ENCODE data around the gene LYPD4. TPM values are rescaled to one million over a fixed set of nuclear protein-coding genes. Genes with fewer than 3 reads are reported as not detected.

The LYPD4 gene
- polyA plus RNA-seq, 1 donor (not counting 4 experiments of a cell fraction or from before 2014, with no cell fraction given) = not detected

DNA sequence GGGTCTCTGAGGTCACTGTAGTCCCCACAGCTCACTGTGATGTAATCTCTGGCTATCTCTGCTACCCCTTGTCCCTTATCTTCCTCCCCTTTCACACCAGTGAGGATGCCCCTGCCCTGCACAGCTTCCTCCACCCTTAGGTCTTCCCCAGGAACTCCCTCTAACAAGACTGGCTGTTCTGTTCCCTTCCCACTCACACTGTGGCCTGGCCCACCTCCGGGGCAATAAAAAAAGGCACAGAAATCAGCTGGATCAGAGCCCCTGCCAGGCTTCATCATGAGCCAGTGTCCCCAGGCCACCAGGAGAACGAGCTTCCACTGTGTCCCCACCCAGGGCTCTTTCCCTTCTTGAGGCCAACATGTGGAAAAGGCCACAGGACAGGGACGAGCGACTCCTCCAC, 43.5 kb downstream of the LYPD4 start:
- no peak overlapping the region for H2AFZ ChIP-seq (ENCODE audit: control insufficient read depth, low read length)
- no peak overlapping the region for H3K27ac ChIP-seq (ENCODE audit: control insufficient read depth, insufficient read depth, low read length)
- FAIRE-seq (no peak), DNase-seq (ENCODE audit: low read depth, low spot score) (no peak)
- no peaks in the 10 kb centered on the region for H3K79me2 ChIP-seq (ENCODE audit: control insufficient read depth, insufficient read depth, low read length)
- H3K9ac ChIP-seq (ENCODE audit: control insufficient read depth, extremely low read depth, insufficient read depth, low read length) = no peak overlapping the region
- no peaks in the 10 kb centered on the region for H4K20me1 ChIP-seq (ENCODE audit: control insufficient read depth, extremely low read depth, insufficient read depth, low read length)
- TF ChIP-seq EZH2 (IDR thresholded peaks at IDR 0.05; ENCODE audit: low read length) = no peak
- TF ChIP-seq, protein P1, sequence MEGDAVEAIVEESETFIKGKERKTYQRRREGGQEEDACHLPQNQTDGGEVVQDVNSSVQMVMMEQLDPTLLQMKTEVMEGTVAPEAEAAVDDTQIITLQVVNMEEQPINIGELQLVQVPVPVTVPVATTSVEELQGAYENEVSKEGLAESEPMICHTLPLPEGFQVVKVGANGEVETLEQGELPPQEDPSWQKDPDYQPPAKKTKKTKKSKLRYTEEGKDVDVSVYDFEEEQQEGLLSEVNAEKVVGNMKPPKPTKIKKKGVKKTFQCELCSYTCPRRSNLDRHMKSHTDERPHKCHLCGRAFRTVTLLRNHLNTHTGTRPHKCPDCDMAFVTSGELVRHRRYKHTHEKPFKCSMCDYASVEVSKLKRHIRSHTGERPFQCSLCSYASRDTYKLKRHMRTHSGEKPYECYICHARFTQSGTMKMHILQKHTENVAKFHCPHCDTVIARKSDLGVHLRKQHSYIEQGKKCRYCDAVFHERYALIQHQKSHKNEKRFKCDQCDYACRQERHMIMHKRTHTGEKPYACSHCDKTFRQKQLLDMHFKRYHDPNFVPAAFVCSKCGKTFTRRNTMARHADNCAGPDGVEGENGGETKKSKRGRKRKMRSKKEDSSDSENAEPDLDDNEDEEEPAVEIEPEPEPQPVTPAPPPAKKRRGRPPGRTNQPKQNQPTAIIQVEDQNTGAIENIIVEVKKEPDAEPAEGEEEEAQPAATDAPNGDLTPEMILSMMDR (optimal IDR thresholded peaks at IDR 0.05 in 1 of 3, IDR thresholded peaks at IDR 0.05 in 1 of 3, conservative IDR thresholded peaks at IDR 0.05 in 1 of 3; ENCODE audit: extremely low read depth in 1 of 3, insufficient read depth in 2 of 3, low read length in 3 of 3) = no peak
- H3K9me3 ChIP-seq (ENCODE audit: control insufficient read depth, low read depth, low read length) = no peaks in the 10 kb centered on the region
- no peaks in the 10 kb centered on the region for H3K36me3 ChIP-seq (ENCODE audit: control insufficient read depth in 2 of 2, extremely low read depth in 1 of 2, insufficient read depth in 2 of 2, low read length in 2 of 2)
- no peaks in the 10 kb centered on the region for H3K9me1 ChIP-seq (ENCODE audit: control insufficient read depth, extremely low read depth, insufficient read depth, low read length)
- peaks cover 5% of the 10 kb centered on the region for H3K27me3 ChIP-seq (ENCODE audit: control insufficient read depth, extremely low read depth, insufficient read depth, low read length)
- H3K4me3 ChIP-seq (ENCODE audit: control insufficient read depth in 2 of 3, extremely low read depth in 1 of 3, insufficient read depth in 2 of 3, low read depth in 1 of 3, low read length in 3 of 3) = no peak overlapping the region
- dilution Hi-C loops (cut with MboI; ENCODE audit: extremely low pct_ligation_motif_present, low sequenced_read_pairs) = no loop called here
- H3K4me1 ChIP-seq (ENCODE audit: control insufficient read depth, extremely low read depth, insufficient read depth, low read length) = no peaks in the 10 kb centered on the region
- no peak overlapping the region for H3K4me2 ChIP-seq (ENCODE audit: control insufficient read depth, extremely low read depth, insufficient read depth, low read depth, low read length)

DNA sequence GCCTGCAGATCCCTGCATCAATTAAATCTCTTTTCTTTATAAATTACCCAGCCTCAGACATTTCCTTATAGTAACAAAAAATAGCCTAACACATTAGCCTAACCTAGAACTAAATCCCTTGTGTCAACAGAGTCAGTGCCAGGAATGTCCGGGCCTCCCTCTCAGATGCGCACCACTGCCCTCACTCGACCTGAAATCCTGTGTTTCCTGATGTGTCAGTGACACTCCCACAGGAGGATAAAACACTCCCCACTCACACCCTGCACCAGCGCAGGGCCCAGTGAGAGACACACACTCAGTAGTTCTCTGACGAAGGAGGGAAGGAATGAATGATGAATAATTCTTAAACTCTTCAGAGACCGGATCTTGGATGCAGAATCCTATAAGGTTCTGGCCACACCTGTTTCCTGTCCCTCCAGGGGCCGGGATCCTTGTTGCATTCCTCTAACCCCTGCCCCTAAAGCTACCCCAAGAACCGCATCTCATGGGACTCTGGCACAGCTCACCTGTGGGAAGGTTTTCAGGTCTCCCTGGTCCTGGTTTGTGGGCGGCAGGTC, 45.0 kb downstream of the LYPD4 start:
- FAIRE-seq (no peak), DNase-seq (ENCODE audit: low read depth, low spot score) (no peak)
- no peak for TF ChIP-seq EZH2 (IDR thresholded peaks at IDR 0.05; ENCODE audit: low read length)
- TF ChIP-seq, protein P1 (optimal IDR thresholded peaks at IDR 0.05 in 1 of 3, IDR thresholded peaks at IDR 0.05 in 1 of 3, conservative IDR thresholded peaks at IDR 0.05 in 1 of 3; ENCODE audit: extremely low read depth in 1 of 3, insufficient read depth in 2 of 3, low read length in 3 of 3) = no peak
- Histone ChIP-seq H3K9me3 (ENCODE audit: control insufficient read depth, low read depth, low read length) (no peaks in the 10 kb centered on the region), H3K4me2 (ENCODE audit: control insufficient read depth, extremely low read depth, insufficient read depth, low read depth, low read length) (no peak overlapping the region), H3K27me3 (ENCODE audit: control insufficient read depth, extremely low read depth, insufficient read depth, low read length) (peaks cover 7% of the 10 kb centered on the region), H3K4me3 (ENCODE audit: control insufficient read depth in 2 of 3, extremely low read depth in 1 of 3, insufficient read depth in 2 of 3, low read depth in 1 of 3, low read length in 3 of 3) (no peak overlapping the region), H3K4me1 (ENCODE audit: control insufficient read depth, extremely low read depth, insufficient read depth, low read length) (no peaks in the 10 kb centered on the region), H2AFZ (ENCODE audit: control insufficient read depth, low read length) (no peak overlapping the region), H3K9me1 (ENCODE audit: control insufficient read depth, extremely low read depth, insufficient read depth, low read length) (no peaks in the 10 kb centered on the region), H3K9ac (ENCODE audit: control insufficient read depth, extremely low read depth, insufficient read depth, low read length) (no peak overlapping the region), H3K36me3 (ENCODE audit: control insufficient read depth in 2 of 2, extremely low read depth in 1 of 2, insufficient read depth in 2 of 2, low read length in 2 of 2) (no peaks in the 10 kb centered on the region), H4K20me1 (ENCODE audit: control insufficient read depth, extremely low read depth, insufficient read depth, low read length) (no peaks in the 10 kb centered on the region), H3K27ac (ENCODE audit: control insufficient read depth, insufficient read depth, low read length) (no peak overlapping the region), H3K79me2 (ENCODE audit: control insufficient read depth, insufficient read depth, low read length) (no peaks in the 10 kb centered on the region)
- dilution Hi-C loops (cut with MboI; ENCODE audit: extremely low pct_ligation_motif_present, low sequenced_read_pairs) = no loop called here
